Transverse colon (tissue), 4 donors: ENCODE measurements around the gene CADM4. TPM values are rescaled to one million over a fixed set of nuclear protein-coding genes. Genes with fewer than 3 reads are reported as not detected.
"Not testable (repeated sequence)": the region's sequence is repeated elsewhere in the genome, so short reads cannot be mapped to it uniquely, and the experiment has no call there.

Source experiments
- DNase-seq: peaks from one replicate; pipeline ENCODE4 v3.0.0-alpha.2; 2019
- H3K27ac ChIP-seq, 4 donors: fragments of 200-600 bp; sonication (generic); 2 replicates each; pipeline ENCODE4 v1.5.1; 2016 to 2018; ENCODE audit warnings: inconsistent platforms in 4 of 4
- H3K27me3 ChIP-seq: fragments of 200-600 bp; sonication (generic); 2 replicates; pipeline ENCODE4 v1.5.1; 2017; ENCODE audit warnings: inconsistent platforms
- H3K36me3 ChIP-seq, 4 donors: fragments of 200-600 bp; sonication (generic); 2 replicates each; pipeline ENCODE4 v1.5.1; 2017 to 2019; ENCODE audit warnings: inconsistent platforms in 4 of 4
- H3K4me1 ChIP-seq, 4 donors: fragments of 200-600 bp; sonication (generic); 2 replicates each; pipeline ENCODE4 v1.5.1; 2017 to 2020; ENCODE audit warnings: inconsistent platforms in 4 of 4
- H3K4me3 ChIP-seq, 4 donors: fragments of 200-600 bp; sonication (generic); 1 replicate in 1 of 4; 2 replicates in 3 of 4; pipeline versions ENCODE4 v1.5.1 to v1.6.1; 2017 to 2019; ENCODE audit warnings: inconsistent platforms in 4 of 4
- H3K9me3 ChIP-seq, 2 donors: fragments of 200-600 bp; sonication (generic); 2 replicates each; pipeline ENCODE4 v1.5.1; 2017 to 2019; ENCODE audit warnings: inconsistent platforms in 2 of 2
- EP300 ChIP-seq: sonication (generic); formaldehyde crosslinking; IDR thresholded peaks from one replicate; pipeline ENCODE4 v1.6.1; 2017; ENCODE audit warnings: antibody characterized with exemption, low read depth
- POLR2A ChIP-seq: fragments of 450-650 bp; IDR thresholded peaks from one replicate; pipeline ENCODE4 v1.6.1; 2016; ENCODE audit warnings: antibody characterized with exemption, mild to moderate bottlenecking, moderate library complexity
- POLR2AphosphoS5 ChIP-seq, 3 donors: sonication (generic); formaldehyde crosslinking; IDR thresholded peaks; one replicate each; pipeline ENCODE4 v1.6.1; 2016; ENCODE audit warnings: antibody characterized with exemption in 3 of 3
- WGBS, 2 donors: methylation state at CpG; one replicate each; pipeline ENCODE4 v1.1.5; 2018; ENCODE audit warnings: low coverage in 1 of 2; 5-methylcytosine and 5-hydroxymethylcytosine counted together
- in situ Hi-C, 4 donors: fragments of 200-750 bp; cut with MboI; loops; one replicate each; pipeline versions ENCODE4 v1.15.0 to v1.15.1; 2017; ENCODE audit warnings: low sequenced_read_pairs in 3 of 4, low pct_ligation_motif_present in 1 of 4, low pct_unique_long_range_greater_than_20kb in 1 of 4
- intact Hi-C: fragments of 100-400 bp; cut with DNase I; formaldehyde crosslinking; loops from one replicate; pipeline ENCODE4 v1.15.1; 2023; ENCODE audit warnings: low total_unique reads
- total RNA-seq, 4 donors: library from RNA; depleted of rRNA; stranded (reverse); fragments of >200 nt; gene quantifications; one replicate each; pipeline ENCODE4 v1.1.0, GENCODE V29; 2016
- TF ChIP-seq, protein P1 (sequence below), 5 experiments: fragments of 200-600 bp in 3 of 5; fragments of 450-650 bp in 2 of 5; sonication (generic) in 3 of 5; IDR thresholded peaks; 1 replicate in 2 of 5; 2 replicates in 3 of 5; pipeline ENCODE4 v1.5.1; 2016 to 2017; ENCODE audit warnings: antibody characterized with exemption in 5 of 5, inconsistent platforms in 3 of 5, mild to moderate bottlenecking in 2 of 5, moderate library complexity in 1 of 5

The CADM4 gene
- total RNA-seq, 4 donors from 2014 or later = 2.5 to 4.0 (median 3.7) TPM; not detected in 1

DNA sequence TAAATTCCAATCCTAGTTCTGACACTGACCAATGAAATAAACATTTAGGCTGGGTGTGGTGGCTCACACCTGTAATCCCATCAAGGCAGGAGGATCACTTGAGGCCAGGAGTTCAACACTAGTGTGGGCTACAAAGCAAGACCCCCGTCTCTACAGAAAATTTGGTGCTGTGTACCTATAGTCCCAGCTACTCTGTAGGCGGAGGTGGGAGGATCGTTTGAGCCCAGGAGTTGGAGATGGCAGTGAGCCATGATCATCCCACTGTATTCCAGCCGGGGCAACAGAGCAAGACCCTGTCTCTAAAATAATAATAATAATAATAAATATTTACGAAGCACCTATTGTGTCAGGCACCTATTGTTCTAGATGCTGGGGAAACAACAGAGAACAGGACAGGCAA lies 50.4 kb downstream of the CADM4 start:
- no peaks in the 10 kb centered on the region for H3K9me3 ChIP-seq
- no peaks in the 10 kb centered on the region for H3K27me3 ChIP-seq
- peaks cover 5 to 12% (median 7%) of the 10 kb centered on the region in 4 donors for H3K4me1 ChIP-seq
- in situ Hi-C loops = no loop called here
- no peak overlapping the region for H3K27ac ChIP-seq
- no peak overlapping the region for H3K4me3 ChIP-seq
- TF ChIP-seq, protein P1, sequence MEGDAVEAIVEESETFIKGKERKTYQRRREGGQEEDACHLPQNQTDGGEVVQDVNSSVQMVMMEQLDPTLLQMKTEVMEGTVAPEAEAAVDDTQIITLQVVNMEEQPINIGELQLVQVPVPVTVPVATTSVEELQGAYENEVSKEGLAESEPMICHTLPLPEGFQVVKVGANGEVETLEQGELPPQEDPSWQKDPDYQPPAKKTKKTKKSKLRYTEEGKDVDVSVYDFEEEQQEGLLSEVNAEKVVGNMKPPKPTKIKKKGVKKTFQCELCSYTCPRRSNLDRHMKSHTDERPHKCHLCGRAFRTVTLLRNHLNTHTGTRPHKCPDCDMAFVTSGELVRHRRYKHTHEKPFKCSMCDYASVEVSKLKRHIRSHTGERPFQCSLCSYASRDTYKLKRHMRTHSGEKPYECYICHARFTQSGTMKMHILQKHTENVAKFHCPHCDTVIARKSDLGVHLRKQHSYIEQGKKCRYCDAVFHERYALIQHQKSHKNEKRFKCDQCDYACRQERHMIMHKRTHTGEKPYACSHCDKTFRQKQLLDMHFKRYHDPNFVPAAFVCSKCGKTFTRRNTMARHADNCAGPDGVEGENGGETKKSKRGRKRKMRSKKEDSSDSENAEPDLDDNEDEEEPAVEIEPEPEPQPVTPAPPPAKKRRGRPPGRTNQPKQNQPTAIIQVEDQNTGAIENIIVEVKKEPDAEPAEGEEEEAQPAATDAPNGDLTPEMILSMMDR (IDR thresholded peaks at IDR 0.05) = no peak
- no peak for TF ChIP-seq EP300
- no peak for TF ChIP-seq POLR2AphosphoS5 (IDR thresholded peaks at IDR 0.05)
- no peak for TF ChIP-seq POLR2A
- WGBS, 2 donors = 87 to 100% methylated on average over 2 to 5 of the region's 5 CpGs
- H3K36me3 ChIP-seq = peaks cover 0 to 14% (median 6%) of the 10 kb centered on the region in 4 donors
- DNase-seq = no peak
- intact Hi-C loops = no loop called here

DNA sequence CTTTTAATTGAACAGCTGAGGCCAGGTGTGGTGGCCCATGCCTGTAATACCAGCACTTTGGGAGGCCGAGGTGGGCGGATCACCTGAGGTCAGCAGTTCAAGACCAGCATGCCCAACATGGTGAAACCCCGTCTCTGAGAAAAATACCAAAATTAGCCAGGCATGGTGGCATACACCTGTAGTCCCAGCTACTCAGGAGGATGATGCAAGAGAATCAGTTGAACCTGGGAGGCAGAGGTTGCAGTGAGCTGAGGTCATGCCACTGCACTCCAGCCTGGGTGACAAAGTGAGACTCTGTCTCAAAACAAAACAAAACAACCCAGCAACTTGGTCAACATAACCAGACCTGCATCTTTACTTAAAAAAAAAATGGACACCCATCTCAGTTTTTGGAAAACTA lies 52.6 kb downstream of the CADM4 start:
- H3K9me3 ChIP-seq, H3K36me3 ChIP-seq, H3K27ac ChIP-seq, H3K4me3 ChIP-seq, H3K27me3 ChIP-seq, in situ Hi-C loops, DNase-seq, H3K4me1 ChIP-seq, intact Hi-C loops: not testable (repeated sequence)
- 93 to 96% methylated on average over 3 of the region's 3 CpGs for WGBS, 2 donors

DNA sequence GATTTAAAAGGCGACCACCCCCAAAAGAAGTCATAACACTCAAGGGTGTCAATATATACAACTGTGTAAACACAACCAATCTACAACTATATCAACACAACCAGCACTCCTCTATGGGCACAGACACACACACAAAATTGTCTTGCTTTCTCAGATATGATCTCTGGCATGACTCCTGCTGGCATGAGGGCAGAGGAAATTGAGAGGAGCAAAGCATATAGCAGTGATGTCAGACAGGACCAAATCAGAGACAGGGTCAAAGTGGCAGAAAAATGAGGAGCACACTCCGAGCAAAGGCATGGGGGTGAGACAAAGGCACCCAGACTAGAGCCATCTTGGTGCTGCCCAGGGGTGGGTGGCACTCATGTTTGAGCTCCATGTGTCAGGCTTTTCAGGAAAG lies 53.3 kb downstream of the CADM4 start:
- no peak for DNase-seq
- WGBS, 2 donors = 64 to 67% methylated on average over 2 of the region's 2 CpGs
- in situ Hi-C loops = no loop called here
- no peak overlapping the region for H3K27ac ChIP-seq
- intact Hi-C loops = no loop called here
- H3K9me3 ChIP-seq = no peaks in the 10 kb centered on the region
- H3K27me3 ChIP-seq = no peaks in the 10 kb centered on the region
- peaks cover 0 to under 1% (median 0%) of the 10 kb centered on the region in 4 donors for H3K4me1 ChIP-seq
- TF ChIP-seq POLR2A = no peak
- TF ChIP-seq EP300 = no peak
- no peak for TF ChIP-seq POLR2AphosphoS5 (IDR thresholded peaks at IDR 0.05)
- TF ChIP-seq, protein P1 (IDR thresholded peaks at IDR 0.05) = no peak
- H3K36me3 ChIP-seq = no peaks in the 10 kb centered on the region
- no peak overlapping the region for H3K4me3 ChIP-seq

DNA sequence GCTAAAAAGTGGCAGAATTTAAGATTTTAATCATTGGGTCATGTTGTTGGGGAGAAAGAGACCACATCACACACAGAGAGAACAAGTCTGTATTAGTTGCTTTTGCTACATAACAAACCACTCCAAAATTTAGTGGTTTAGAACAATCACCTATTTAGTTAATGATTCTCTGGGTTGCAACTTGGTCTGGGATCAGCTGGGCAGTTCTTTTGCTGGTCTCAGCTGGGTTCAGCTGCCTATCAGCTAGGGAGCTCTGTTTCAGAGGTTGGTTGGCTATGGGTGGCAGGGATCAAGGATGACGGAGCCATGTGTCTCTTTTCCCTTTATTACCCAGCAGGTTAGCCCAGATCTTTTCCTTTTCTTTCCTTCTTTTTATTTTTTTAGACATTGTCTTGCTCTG lies 55.2 kb downstream of the CADM4 start:
- H3K27me3 ChIP-seq = no peaks in the 10 kb centered on the region
- no peak overlapping the region for H3K27ac ChIP-seq
- WGBS, 2 donors = 80% methylated on average over 1 of the region's 1 CpG; no CpG with 5 or more reads in 1 of the 2 donors
- TF ChIP-seq EP300 = no peak
- TF ChIP-seq POLR2AphosphoS5 (IDR thresholded peaks at IDR 0.05) = no peak
- TF ChIP-seq, protein P1 (IDR thresholded peaks at IDR 0.05) = no peak
- TF ChIP-seq POLR2A = no peak
- intact Hi-C loops (no loop called here), in situ Hi-C loops (no loop called here)
- DNase-seq = no peak
- no peaks in the 10 kb centered on the region for H3K9me3 ChIP-seq
- H3K36me3 ChIP-seq = no peaks in the 10 kb centered on the region
- H3K4me1 ChIP-seq = peaks cover 0 to 11% (median 3%) of the 10 kb centered on the region in 4 donors
- no peak overlapping the region for H3K4me3 ChIP-seq

DNA sequence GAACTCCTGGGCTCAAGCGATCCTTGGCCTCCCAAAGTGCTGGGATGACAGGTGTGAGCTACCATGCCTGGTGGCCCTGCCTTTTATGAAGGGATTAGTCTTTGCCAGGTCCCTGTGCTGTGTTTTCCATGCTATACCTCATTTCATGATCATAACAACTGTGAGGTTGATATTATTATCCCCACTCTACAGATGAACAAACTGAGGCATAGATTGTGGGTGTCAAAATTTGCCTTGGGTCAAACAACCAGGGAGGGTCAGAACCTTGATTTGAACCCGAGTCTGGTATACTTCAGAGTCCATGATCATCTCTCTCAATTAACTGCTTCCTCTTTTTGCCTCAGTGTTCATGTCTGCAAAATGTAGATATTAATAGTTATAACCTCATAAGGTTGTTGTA lies 57.2 kb downstream of the CADM4 start:
- in situ Hi-C loops (no loop called here), intact Hi-C loops (no loop called here)
- Histone ChIP-seq H3K27ac (no peak overlapping the region), H3K27me3 (no peaks in the 10 kb centered on the region), H3K4me1 (peaks cover 0 to 11% (median 3%) of the 10 kb centered on the region in 4 donors), H3K9me3 (no peaks in the 10 kb centered on the region), H3K4me3 (no peak overlapping the region), H3K36me3 (no peaks in the 10 kb centered on the region)
- WGBS, 2 donors = 83% methylated on average over 1 to 2 of the region's 2 CpGs
- TF ChIP-seq POLR2AphosphoS5 (IDR thresholded peaks at IDR 0.05) = no peak
- TF ChIP-seq EP300 = no peak
- TF ChIP-seq, protein P1 (IDR thresholded peaks at IDR 0.05) = no peak
- TF ChIP-seq POLR2A = no peak
- no peak for DNase-seq
